ENCODE results near the gene NAV2.

- TF ChIP-seq EZH2 (IDR thresholded peaks at IDR 0.05; ENCODE audit: low read length, missing control alignments) (no peak), CTCF (conservative IDR thresholded peaks at IDR 0.05 in 1 of 2, IDR thresholded peaks at IDR 0.05 in 1 of 2; ENCODE audit: low read depth in 1 of 2, low read length in 2 of 2) (no peak)
Observed at GRCh38 chr11:19795082-19795481, 82.4 kb downstream of the NAV2 start.
